GM15510 (cell line): ENCODE measurements around the gene ZBTB7A.

Experiments used
- POLR2A ChIP-seq: IDR thresholded peaks from 3 replicates; pipeline ENCODE4 v1.6.1; 2011; ENCODE audit warnings: borderline replicate concordance; ENCODE audit not compliant: insufficient read length; ENCODE audit errors: extremely low read depth

The ZBTB7A gene

GRCh38 chr19:4097501-4097900 lies 30.8 kb upstream of the ZBTB7A start:
- no peak for TF ChIP-seq POLR2A

DNA sequence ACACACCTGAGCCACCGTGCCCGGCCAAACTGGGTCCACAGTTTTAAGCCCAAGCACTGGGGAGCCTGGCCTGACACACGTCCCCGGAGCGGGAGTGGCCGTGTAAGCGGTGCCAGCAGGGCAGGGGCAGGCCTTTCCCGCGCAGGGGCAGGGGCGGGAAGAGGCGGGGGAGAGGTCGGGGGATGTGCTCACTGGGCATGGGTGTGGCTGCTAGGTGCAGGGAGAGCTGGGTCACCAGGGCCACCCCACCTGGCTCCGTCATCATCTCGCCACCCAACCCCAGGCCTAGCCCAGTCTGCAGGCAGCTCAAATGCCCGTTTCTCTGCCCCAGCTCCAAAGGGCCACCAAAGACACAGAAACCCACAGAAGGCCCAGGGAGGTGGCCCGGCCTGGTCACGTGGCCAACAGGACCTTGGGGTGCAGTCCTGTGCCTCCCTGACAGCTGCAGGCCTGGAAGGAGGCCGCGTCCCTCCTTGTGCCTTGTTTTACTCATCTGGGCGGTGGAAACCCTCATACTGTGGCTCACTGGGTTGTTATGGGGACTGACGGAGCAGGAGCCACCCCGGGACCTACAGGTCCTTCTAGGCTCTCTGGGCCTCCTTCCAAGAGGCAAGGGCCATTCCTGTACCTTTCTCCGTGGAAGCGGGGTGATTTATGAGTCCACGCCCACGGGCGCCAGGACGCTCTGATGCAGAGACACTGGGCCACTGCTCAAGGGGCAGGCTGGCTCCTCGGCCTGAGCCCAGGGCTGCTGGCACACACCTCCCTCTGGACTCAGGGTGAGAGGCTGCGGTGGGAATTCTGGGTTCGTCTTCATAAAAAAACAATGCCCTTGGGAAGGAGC lies 29.6 kb upstream of the ZBTB7A start:
- no peak for TF ChIP-seq POLR2A

GRCh38 chr19:4095488-4095844 lies 28.8 kb upstream of the ZBTB7A start:
- no peak for TF ChIP-seq POLR2A

- TF ChIP-seq POLR2A = no peak
These were observed 28.2 kb upstream of the ZBTB7A start for GRCh38 chr19:4094761-4095487.

DNA sequence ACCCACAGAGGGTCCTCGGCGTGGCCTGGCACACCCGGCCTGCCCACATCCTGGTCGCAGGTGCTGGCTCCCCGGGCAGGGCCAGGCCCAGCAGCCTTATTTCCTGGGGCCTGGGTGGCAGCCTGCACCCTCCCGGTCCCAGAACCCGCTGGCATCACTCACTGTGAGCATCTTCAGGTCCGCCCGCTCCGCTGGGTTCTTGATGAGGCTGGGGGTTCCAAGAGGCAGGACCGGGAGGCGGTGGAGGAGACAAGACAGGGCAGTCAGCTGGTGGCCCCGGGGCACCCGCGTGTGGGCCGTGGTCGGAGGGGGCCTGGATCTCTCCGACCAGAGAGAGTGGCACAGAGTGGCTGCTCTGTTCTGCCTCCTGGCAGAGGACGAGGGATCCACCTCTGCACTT lies 27.6 kb upstream of the ZBTB7A start:
- no peak for TF ChIP-seq POLR2A

GRCh38 chr19:4093643-4094175 lies 27.0 kb upstream of the ZBTB7A start:
- TF ChIP-seq POLR2A = no peak

GRCh38 chr19:4090356-4091220 lies 23.9 kb upstream of the ZBTB7A start:
- TF ChIP-seq POLR2A = no peak

DNA sequence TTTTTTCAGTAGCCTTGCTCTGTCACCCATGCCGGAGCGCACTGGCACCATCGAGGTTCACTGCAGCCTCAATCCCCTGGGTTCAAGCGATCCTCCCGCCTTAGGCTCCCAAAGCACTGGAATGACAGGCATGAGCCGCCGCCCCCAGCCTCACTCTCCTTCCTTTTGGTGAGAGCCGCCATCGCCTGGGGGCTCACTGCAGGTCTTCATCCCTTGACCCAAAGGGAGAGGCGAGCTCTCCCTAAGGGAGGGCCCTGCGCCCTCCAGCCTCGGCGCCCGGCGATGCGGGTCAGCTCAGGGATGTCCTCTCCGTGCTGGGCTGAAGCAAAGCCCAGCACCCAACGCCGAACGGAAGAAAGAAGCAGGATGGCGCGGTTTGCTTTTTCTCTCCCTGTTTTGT lies 23.2 kb upstream of the ZBTB7A start:
- TF ChIP-seq POLR2A = no peak

- TF ChIP-seq POLR2A = no peak
These were observed 22.8 kb upstream of the ZBTB7A start for GRCh38 chr19:4089400-4089908.

DNA sequence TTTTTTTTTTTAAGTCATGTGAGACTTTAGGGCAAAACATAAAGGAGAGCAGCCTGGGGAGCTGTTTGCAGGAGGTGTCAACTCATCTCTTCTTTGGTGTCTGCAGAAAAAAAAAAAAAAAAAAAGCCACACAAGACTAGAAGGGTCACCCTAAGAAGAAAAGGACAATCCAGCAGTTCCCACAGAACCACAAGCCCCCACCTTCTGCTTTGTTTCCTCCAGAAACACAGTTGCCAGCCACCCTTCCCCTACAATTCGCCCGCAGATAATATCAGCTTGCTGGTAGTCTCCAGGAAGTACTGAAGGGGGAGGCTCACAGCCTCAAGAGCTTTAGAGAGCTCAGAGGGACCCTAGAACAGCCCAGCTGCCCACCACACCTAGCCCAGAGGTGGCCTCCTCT lies 22.3 kb upstream of the ZBTB7A start:
- no peak for TF ChIP-seq POLR2A

DNA sequence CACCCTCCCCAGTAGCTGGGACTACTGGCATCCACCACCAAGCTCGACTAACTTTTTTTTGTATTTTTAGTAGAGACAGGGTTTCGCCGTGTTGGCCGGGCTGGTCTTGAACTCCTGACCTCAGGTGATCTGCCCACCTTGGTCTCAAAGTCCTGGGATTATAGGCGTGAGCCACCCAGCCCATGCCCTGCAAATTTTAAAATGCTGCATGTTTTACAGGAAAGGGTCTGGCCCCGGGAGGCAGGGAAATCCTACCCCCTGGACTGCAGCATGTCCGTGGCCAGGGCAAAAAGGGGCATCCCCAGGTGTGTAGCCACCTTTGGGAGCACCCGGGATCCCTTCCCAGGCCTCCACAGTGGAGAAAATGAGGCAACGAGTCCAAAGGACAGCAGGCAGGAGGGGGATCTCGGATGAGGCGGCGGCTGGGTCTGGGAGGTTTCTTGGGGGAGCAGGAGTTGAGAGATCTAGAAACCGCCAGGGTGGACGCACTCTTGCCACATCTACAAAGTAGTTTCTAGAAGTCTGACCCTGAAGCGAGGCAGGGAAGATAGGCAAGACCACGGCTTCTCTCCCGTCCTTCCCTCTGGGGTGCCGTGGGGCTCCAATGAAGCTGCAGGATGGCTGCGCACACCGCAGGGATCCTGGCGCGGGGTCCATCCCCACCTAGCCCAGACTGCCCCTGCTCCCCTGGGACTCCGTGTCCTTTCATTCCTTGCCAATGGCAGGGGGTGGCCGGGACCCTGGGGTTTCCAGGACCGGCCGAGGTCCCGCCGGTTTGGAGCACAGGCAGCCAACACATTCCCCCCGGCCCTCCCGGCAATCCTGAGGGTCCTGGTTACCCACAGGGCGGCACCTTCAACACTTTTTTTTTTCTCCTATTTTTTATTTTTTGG lies 21.3 kb upstream of the ZBTB7A start:
- no peak for TF ChIP-seq POLR2A

DNA sequence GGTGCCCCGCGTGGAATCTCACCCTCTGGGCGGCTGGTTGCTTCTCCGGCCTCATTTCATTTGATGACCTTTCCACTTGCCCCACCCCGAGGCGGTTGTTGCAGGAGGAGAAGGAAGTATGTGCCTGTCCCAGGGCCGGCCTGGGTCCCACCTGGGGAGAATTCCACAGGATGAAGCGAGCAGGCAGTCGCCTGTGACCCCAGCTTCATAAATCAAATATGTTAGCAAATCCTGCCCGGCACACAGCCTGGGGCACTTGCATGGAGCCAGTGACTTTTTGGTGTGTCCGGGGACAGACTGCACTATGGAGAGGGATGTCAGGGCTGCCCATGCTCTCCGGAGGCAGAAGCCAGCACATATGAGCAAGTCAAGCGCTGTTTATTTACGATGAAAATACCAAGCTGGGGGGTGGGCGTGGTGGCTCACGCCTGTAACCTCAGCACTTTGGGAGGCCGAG lies 19.7 kb upstream of the ZBTB7A start:
- no peak for TF ChIP-seq POLR2A

- TF ChIP-seq POLR2A = no peak
These were observed 17.8 kb upstream of the ZBTB7A start for GRCh38 chr19:4084547-4084877.
